Measurements from ENCODE around the gene RWDD3. TPM values are rescaled to one million over a fixed set of nuclear protein-coding genes. Genes with fewer than 3 reads are reported as not detected.

RWDD3 gene
- total and polyA plus RNA-seq, 10 of the 15 experiments (the other 5 are each of a cell fraction or from before 2014, with no cell fraction given), result 9.8 to 42.9 (median 21.4) TPM

- Histone ChIP-seq H3K9ac (ENCODE audit: control insufficient read depth, insufficient read depth, low read length) (no peak overlapping the region), H3K79me2 (ENCODE audit: control insufficient read depth, insufficient read depth, low read length) (no peaks in the 10 kb centered on the region), H3K4me1 (ENCODE audit: control insufficient read depth, insufficient read depth, low read length) (no peaks in the 10 kb centered on the region), H3K27ac (ENCODE audit: control insufficient read depth, insufficient read depth) (no peak overlapping the region), H3K4me2 (ENCODE audit: control insufficient read depth, insufficient read depth) (no peak overlapping the region), H3K36me3 (ENCODE audit: control insufficient read depth in 2 of 2, insufficient read depth in 2 of 2, low read length in 1 of 2) (peaks cover 2 to 3% of the 10 kb centered on the region in 2 experiments; a peak in 2 of 4 replicates), H3K27me3 (replicated peaks in 1 of 2; ENCODE audit: control insufficient read depth in 2 of 2, insufficient read depth in 2 of 2, low read length in 1 of 2) (no peaks in the 10 kb centered on the region), H4K20me1 (ENCODE audit: control insufficient read depth, insufficient read depth) (no peaks in the 10 kb centered on the region), H2AFZ (ENCODE audit: control insufficient read depth, low read depth, low read length) (no peak overlapping the region), H3K9me3 (replicated peaks; ENCODE audit: control insufficient read depth, insufficient read depth, low read length) (no peaks in the 10 kb centered on the region), H3K4me3 (no peak overlapping the region)
- no peak for FAIRE-seq
- ChIA-PET POLR2A (interaction anchor here (0.6 to 1.1 kb wide), 2 partner anchors 14 to 1061 kb away, joined by 3 to 4 read pairs; no protein-coding TSS in a partner anchor), CTCF (no interaction called here), SMC1A (ENCODE audit: uncharacterized antibody, unreplicated experiment) (interaction anchor here (1.2 kb wide), 1 partner anchor 8 kb away, joined by 3 read pairs; no protein-coding TSS in a partner anchor), RAD21 (ENCODE audit: unreplicated experiment) (no interaction called here)
- intact Hi-C loops (cut with micrococcal nuclease; ENCODE audit: unreplicated experiment), result no loop called here
- no peak for DNase-seq (ENCODE audit: low read depth, low spot score)
- TF ChIP-seq RCOR1 (conservative IDR thresholded peaks at IDR 0.05; ENCODE audit: low read depth, low read length), result no peak
- no peak for TF ChIP-seq NKRF (conservative IDR thresholded peaks at IDR 0.05)
- no peak for TF ChIP-seq SRF (IDR thresholded peaks at IDR 0.05; ENCODE audit: low read depth in 2 of 2, low read length in 2 of 2)
- no peak for TF ChIP-seq BHLHE40 (IDR thresholded peaks at IDR 0.05; ENCODE audit: borderline replicate concordance in 1 of 2, low read depth in 2 of 2, low read length in 1 of 2)
- TF ChIP-seq ASH2L (IDR thresholded peaks at IDR 0.05; ENCODE audit: borderline replicate concordance, low read depth), result no peak
- no peak for TF ChIP-seq PML (IDR thresholded peaks at IDR 0.05; ENCODE audit: low read length)
- TF ChIP-seq GATAD2B (conservative IDR thresholded peaks at IDR 0.05; ENCODE audit: low read depth), result no peak
- no peak for TF ChIP-seq SKIL (IDR thresholded peaks at IDR 0.05; ENCODE audit: low read depth, poor library complexity, severe bottlenecking)
- TF ChIP-seq MAX (IDR thresholded peaks at IDR 0.05; ENCODE audit: low read depth, low read length), result no peak
- TF ChIP-seq RFX5 (IDR thresholded peaks at IDR 0.05; ENCODE audit: low read depth, low read length), result no peak
- TF ChIP-seq ATF2 (IDR thresholded peaks at IDR 0.05; ENCODE audit: low read length), result no peak
- no peak for TF ChIP-seq RELB (IDR thresholded peaks at IDR 0.05; ENCODE audit: low read depth)
- TF ChIP-seq MEF2A (IDR thresholded peaks at IDR 0.05; ENCODE audit: insufficient read depth, low read depth, low read length), result no peak
- WGBS (ENCODE audit: insufficient coverage, insufficient replicate concordance, low lambda C conversion rate, missing lambda C conversion rate), result 96% methylated on average over 3 of the region's 3 CpGs
- in situ Hi-C loops (cut with MboI), result no loop called here
- ATAC-seq, result no peak
- BruUV-seq (replicated peaks), result no TSS peak
Observed at GRCh38 chr1:95247607-95248006, 13.6 kb downstream of the RWDD3 start.
